Measurements from ENCODE around the gene ACOT11.

DNA sequence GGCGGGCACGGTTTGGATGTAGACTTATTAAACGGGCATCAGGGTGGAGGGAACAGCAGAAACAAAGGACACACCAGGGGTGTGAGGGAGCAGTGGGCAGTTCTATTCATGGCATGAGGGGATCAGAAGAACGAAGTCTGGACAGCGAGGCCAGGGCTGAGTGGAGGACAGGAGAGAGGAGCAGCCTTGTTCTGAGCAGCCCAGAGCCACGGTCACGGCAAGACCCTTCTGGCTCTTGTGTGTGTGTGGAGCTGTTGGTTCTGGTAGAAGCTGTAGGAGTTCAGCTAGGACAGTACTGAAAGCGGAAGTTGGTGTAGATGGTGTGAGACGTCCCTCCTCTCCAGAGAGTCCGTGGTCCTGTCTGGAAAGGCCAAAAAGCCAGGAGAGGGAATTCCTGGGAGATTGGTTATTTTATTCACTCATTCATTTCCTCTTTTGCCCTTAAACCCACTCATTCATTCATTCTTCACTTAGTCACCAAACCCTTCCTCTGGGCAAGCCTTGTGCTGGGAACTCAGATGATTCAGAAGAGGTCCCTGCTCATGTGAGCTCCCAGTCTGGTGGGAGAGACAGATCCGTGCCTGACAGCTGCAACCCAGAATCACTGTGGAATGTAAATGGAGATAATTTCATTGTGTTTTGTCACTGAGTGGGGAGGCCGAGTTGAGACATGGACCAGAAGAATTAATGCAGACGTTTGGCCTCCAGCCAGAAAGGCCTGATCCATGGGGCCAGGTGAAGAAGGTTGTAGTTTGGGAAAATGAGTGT, 4.1 kb upstream of the ACOT11 start:
- TF ChIP-seq, protein P1, sequence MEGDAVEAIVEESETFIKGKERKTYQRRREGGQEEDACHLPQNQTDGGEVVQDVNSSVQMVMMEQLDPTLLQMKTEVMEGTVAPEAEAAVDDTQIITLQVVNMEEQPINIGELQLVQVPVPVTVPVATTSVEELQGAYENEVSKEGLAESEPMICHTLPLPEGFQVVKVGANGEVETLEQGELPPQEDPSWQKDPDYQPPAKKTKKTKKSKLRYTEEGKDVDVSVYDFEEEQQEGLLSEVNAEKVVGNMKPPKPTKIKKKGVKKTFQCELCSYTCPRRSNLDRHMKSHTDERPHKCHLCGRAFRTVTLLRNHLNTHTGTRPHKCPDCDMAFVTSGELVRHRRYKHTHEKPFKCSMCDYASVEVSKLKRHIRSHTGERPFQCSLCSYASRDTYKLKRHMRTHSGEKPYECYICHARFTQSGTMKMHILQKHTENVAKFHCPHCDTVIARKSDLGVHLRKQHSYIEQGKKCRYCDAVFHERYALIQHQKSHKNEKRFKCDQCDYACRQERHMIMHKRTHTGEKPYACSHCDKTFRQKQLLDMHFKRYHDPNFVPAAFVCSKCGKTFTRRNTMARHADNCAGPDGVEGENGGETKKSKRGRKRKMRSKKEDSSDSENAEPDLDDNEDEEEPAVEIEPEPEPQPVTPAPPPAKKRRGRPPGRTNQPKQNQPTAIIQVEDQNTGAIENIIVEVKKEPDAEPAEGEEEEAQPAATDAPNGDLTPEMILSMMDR (IDR thresholded peaks at IDR 0.05; ENCODE audit: poor library complexity, severe bottlenecking), result no peak
- no peak for TF ChIP-seq REST (IDR thresholded peaks at IDR 0.05; ENCODE audit: borderline replicate concordance)
- no peak for TF ChIP-seq POLR2AphosphoS5 (IDR thresholded peaks at IDR 0.05)
- no peak for TF ChIP-seq EZH2 (IDR thresholded peaks at IDR 0.05; ENCODE audit: borderline replicate concordance, insufficient read depth, low read length, poor library complexity, severe bottlenecking)
- TF ChIP-seq SMC3 (conservative IDR thresholded peaks at IDR 0.05; ENCODE audit: poor library complexity), result no peak
- TF ChIP-seq TAF1 (IDR thresholded peaks at IDR 0.05; ENCODE audit: low read depth), result no peak
- no peak for TF ChIP-seq MXI1 (conservative IDR thresholded peaks at IDR 0.05; ENCODE audit: poor library complexity, severe bottlenecking)
- TF ChIP-seq RAD21 (conservative IDR thresholded peaks at IDR 0.05), result no peak

Data from neural cell (in vitro differentiated cells).